GM21786 (cell line): ENCODE results near the gene CNIH4.
"Not testable (repeated sequence)": the region's sequence is repeated elsewhere in the genome, so short reads cannot be mapped to it uniquely, and the experiment has no call there.

Source experiments
- ATAC-seq: cut with Tn5 transposase; IDR thresholded peaks from one replicate; pipeline ENCODE4 v1.9.1; 2021; ENCODE audit not compliant: unreplicated experiment

The CNIH4 gene

DNA sequence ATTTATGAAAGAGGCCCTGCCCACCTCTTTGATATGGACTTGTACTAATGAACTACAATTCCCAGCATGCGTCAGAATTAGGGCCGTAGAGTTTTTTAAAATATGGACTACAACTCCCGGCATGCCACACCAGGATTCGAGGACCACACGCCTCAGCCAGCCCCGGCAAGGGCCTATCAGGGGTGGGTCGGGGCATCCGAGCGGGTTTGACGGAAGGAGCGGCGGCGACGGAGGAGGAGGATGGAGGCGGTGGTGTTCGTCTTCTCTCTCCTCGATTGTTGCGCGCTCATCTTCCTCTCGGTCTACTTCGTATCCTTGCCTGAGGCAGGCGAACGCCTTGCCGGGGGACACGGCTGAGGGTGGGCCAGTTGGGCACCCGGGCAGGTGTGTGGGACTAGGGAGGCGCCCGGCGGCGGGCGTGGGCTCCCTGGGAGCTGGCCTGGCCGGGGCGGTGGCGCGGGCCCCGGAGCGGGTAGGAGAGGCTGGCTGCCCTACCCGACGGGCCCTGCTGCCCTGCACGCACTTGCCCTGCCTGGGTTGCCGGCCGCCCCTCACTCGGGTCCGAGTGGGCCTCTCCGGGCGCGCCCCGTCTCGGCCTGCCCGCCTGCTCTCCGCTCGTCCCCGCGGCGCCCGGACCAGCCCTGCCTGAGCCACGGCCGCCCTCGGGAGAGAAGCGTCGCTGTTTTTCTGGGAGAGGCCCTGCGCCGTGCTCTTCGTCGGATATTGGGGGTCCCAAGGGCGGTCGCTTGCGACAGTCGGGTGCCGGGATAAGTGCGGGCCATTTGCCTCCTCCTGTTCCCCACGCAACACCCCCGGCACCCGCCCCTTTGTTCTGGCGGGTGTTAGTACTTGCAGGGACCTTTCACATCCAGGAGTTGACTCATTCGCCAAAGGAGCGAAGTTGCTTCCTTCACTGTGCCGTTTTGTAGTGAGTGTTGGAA, at the start of gene CNIH4:
TSS of gene CNIH4 (plus strand) at position 195 of the 941 bp plus-strand sequence. CDS start at position 241, 46 bp downstream.
- peak; percentile 98 for ATAC-seq

DNA sequence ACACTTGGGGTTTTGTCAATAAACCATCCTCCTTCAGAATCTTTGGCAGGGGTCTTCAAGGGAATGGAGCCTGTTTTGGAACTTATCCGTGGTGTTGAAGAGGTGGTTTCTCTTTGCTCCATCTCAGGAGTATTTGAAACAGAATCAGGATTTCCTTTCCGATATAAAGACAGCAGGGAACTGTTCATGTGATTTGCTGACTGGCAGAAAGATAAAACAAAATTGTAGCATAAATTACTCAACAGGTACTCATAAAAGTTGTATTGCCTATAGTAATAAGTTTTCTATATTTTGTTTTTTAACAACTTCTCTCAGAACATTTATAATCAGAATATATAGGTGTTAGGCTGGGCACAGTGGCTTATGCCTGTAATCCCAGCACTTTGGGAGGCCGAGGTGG, 48.6 kb upstream of the CNIH4 start:
- no peak for ATAC-seq

DNA sequence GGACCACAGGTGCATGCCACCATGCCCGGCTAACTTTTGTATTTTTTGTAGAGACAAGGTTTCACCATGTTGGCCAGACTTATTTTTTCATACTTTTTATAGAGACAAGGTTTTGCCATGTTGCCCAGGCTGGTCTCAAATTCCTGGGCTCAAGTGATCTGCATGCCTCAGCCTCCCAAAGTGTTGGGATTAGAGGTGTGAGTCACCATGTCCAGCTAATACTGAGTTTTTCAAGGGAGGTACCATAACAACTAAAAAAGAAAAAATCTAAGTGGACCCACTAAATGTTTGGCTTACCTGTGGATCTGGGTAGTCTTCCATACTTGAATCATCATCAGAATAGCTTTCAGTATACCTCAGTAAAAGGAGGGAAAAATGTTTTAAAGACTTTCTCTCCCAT, 45.2 kb upstream of the CNIH4 start:
- ATAC-seq, result not testable (repeated sequence)

DNA sequence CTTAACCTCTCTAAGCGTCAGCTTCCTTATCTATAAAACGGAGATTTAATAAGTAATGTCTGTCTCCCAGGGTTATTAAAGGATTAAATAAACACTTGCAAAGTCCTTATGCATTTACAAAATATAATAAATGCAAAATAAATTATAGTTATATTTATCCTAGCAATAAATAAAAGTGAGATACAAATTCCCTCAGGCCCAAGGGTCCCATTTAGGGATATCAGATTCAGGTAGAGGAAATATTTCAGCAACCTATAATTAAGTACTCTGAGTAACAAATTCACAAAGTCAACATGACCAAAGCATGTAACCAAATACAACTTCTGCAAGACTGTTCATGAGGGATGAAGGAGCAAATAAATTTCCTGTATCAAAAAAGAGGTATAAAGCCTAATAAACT, 44.7 kb upstream of the CNIH4 start:
- ATAC-seq, result no peak

- ATAC-seq, result no peak
Measured at GRCh38 chr1:224317383-224318045, 39.2 kb upstream of the CNIH4 start.

DNA sequence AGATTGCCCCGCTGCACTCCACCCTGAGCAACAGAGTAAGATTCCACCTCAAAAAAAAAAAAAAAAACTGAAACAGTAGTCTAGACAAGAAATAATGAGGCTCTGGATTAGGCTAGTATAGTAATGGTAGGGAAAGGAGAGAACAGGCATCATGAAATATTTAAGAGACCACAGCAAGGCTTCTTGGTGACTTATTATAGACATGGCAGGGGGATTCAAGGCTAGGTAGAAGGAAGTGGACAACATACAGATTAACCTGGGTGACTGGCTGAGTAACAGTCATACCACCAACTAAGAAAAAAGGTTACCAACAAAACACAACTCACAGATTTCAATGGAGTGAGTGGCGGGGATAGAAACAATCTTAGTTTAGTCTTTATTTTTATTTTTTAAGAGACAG, 35.0 kb upstream of the CNIH4 start:
- ATAC-seq, result no peak

DNA sequence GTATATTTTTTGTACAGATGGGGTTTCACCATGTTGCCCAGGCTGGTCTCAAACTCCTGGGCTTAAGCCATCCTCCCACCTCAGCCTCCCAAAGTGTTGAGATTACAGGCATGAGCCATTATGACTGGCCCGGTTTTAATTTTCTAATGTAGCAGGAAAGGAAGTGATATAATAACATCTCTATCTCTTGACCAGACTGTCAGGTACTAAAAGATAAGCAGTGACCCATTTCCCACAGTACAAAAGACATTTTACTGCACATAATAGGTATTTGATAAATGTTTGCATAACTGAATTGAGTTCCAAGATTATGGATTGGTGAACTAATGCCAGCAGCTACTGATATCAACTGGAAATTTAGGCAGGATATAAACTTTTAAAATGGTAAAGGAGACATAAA, 30.7 kb upstream of the CNIH4 start:
- no peak for ATAC-seq

GRCh38 chr1:224328644-224329043, 28.0 kb upstream of the CNIH4 start:
- ATAC-seq, result no peak

DNA sequence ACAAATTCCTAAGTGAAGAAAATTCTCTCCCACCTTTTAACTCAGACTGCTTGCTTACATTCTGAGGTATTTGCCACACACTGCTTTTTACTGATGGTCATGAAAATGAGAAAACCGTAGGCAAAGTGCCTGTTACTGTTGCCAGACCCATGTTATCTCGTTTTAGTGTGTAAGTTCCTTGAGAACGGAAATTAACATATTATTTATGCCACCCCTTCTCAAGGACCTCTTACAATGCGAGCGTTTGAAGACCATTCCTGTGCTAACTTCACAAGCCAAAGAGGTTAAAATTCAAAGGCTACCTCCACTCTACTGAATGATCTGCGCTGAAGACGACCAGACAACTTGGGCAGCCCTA, 27.2 kb upstream of the CNIH4 start:
- no peak for ATAC-seq

DNA sequence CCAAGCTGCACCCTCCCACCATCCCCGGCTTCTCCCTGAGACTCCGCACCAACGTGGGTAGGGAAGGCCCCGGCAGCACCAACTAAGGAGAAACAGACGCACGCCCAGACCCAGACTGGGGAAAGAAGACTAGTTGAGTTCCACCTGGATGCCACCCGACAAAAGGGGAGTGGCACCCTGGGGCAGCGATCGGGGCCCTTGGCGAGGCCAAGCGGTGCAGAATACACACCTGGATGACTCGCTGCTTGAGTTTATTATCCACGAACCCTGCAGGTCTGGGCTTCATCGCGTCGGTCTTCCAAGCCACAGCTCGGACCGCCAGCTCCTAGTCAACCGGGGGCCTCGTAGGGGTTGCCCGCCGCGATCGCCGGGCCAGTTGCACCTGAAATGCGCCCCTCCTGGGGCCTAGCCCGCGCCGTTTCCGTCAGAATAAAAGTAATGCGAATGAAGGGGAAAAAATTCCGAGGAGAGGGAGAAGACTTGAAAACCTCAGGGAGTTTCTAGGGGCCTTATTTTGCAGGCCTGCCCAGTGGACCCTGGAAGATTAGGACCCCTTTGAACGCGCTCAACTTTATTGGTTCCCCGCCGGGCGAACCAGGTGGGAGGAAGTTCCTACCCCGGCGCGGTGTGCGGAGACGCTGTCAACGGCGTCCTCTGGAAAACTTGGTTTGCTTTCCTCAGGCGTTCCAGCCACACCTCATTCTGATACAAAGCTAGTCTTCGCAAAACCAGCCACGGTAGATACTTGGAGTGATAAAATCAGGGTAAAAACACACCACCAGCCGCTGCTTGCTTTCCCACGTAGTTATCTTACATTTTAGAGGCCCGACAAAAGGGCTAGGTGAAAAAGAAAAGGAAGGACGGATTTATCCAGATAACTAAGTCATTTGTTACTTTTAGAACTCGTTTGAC, 26.6 kb upstream of the CNIH4 start, which contains the start of gene NVL:
TSS of gene NVL (minus strand) at position 331 of the 912 bp plus-strand sequence. CDS start at position 286, 45 bp downstream.
- peak; percentile 78 for ATAC-seq

GRCh38 chr1:224331326-224331725, 25.4 kb upstream of the CNIH4 start:
- ATAC-seq, result no peak

DNA sequence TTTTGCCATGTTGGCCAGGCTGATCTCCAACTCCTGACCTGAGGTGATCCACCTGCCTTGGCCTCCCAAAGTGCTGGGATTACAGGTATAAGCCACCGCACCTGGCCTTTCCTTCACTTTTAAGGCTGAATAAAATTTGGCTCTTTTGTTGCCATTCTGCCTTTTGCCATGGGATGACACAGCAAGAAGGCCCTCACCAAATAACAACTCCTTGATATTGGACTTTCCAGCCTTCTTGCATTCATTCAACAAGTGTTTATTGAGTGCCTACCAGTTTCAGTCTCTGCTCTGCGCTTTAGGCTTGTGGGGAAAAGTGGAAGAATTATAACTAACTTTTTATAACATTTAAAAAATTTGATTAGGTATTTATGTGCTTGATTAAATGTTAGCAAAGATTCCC, 24.9 kb upstream of the CNIH4 start:
- no peak for ATAC-seq

DNA sequence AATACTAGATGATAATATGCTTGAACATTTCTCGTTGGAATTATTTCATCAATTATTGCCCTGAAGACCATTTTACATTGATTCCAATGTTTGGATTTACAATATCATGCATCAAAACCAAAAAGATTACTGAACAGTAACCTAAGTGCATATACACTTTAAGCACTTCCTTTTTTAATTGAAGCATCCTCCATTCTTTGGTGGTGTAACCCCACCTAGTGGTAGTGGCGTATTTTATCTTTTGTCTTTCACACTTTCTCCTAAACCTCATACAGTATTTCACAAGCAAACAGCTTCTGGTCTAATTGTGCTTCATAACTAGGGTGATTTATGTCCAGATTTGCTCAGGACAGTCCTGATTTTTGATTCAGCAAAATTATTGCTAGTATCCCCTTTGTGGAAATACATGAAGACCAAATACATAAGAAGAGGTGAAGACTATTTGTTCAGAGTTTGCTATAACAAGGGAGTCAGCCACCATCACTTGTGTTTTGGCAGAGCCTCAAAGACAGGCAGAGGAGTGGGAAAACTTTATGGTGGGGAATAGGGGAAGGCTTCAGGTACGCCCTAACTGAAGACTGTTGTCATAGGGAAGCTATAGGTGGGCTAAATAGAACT, 23.3 kb upstream of the CNIH4 start:
- peak; percentile 44 for ATAC-seq

- no peak for ATAC-seq
Measured at GRCh38 chr1:224333939-224334786, 22.5 kb upstream of the CNIH4 start.

DNA sequence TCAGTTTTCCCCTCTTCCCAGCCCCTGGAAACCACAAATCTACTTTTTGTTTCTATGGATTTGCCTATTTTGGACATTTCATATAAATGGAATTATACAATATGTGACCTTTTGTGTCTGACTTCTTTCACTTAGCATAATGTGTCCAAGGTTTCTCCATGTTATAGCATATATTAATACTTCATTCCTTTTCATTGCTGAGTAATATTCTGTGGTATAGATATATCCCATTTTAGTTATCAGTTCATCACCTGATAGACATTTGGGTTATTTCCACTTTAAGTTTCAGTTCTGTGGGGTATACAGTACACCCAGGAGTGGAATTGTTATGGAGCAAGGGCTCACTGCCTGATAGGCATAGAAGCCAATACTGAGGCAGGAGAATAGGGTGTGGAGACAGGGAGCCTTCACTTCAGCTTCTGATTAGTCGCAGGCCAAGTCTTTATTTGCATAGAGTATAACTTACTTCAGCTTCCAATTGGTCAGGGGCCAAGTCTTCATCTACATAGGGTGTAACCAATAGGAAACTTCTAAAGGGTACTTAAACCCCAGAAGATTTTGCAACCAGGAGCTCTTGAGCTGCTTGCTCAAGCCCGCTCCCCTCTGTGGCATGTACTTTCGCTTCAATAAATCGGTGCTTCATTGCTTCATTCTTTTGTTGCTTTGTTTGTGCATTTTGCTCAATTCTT, 18.4 kb upstream of the CNIH4 start:
- no peak for ATAC-seq

DNA sequence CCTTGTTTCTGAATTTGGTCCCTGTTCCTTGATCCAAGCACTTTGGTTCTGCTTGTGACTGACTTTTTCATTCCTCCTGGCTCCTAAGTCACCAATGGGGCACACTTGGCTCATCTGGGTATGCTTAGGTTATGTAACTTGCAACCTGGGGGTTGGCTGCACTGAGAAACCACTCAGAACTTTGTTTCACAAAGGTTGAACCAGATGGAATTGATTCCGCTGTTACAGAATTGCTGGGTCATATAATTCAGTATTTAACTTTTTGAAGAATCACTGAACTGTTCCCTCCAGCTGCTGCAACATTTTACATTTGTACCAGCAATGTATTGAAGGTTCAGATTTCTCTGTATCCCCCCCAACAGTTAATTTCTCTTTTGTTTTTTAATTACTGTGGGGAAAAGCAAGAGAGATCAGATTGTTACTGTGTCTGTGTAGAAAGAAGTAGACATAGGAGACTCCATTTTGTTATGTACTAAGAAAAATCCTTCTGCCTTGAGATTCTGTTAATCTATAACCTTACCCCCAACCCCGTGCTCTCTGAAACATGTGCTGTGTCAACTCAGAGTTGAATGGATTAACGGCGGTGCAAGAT, 17.1 kb upstream of the CNIH4 start:
- no peak for ATAC-seq

DNA sequence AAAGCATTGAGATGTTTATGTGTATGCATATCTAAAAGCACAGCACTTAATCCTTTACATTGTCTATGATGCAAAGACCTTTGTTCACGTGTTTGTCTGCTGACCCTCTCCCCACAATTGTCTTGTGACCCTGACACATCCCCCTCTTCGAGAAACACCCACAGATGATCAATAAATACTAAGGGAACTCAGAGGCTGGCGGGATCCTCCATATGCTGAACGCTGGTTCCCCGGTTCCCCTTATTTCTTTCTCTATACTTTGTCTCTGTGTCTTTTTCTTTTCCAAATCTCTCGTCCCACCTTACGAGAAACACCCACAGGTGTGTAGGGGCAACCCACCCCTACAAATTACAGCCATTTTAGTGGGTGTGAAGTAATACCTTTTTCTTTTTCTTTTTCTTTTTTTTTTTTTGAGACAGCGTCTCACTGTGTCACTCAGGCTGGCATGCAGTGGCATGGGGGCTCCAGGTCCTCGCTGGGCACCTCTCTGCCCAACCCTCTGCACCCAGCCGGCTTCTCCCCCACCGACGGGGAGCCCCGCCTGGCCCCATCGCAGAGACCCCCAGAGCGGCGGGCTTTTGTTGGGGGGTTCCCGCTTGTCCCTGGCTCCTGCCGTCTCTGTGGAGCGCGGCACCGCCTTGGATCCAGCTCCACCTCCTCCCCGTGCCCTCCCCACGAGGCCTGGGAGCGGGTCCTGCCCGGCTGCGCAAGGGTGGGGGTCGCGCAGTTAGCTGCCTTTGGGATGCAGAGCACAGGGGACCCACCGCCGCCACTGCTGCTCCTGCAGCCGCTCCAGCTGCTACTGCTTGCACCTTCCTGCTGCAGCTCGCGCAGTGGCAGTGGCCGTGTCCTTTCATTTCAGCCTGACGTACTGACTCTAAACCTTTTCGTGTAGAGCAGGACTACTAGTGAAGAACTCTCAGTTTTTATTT, 16.0 kb upstream of the CNIH4 start:
- ATAC-seq, result peak; percentile 75

GRCh38 chr1:224343679-224344078, 13.0 kb upstream of the CNIH4 start:
- no peak for ATAC-seq
